GM19372 (cell line): ENCODE data around the gene KRT27.
"Not testable (repeated sequence)": the region's sequence is repeated elsewhere in the genome, so short reads cannot be mapped to it uniquely, and the experiment has no call there.

ENCODE experiments used
- ATAC-seq: cut with Tn5 transposase; IDR thresholded peaks from one replicate; pipeline ENCODE4 v1.9.1; 2021; ENCODE audit warnings: mild to moderate bottlenecking, low read depth, moderate library complexity; ENCODE audit not compliant: unreplicated experiment

Gene KRT27

GRCh38 chr17:40763752-40764151 lies 18.6 kb downstream of the KRT27 start:
- no peak for ATAC-seq

GRCh38 chr17:40760105-40761016 lies 22.0 kb downstream of the KRT27 start:
- no peak for ATAC-seq

- ATAC-seq: no peak
Measured at GRCh38 chr17:40755231-40755630, 27.1 kb downstream of the KRT27 start, which contains the start of gene KRT25. Gene KRT25 (minus strand): TSS chr17:40755331. CDS start chr17:40755271, 60 bp downstream.

GRCh38 chr17:40753804-40754203 lies 28.5 kb downstream of the KRT27 start:
- no peak for ATAC-seq

- ATAC-seq: no peak
Measured at GRCh38 chr17:40751065-40751464, 31.3 kb downstream of the KRT27 start.

- no peak for ATAC-seq
Measured at GRCh38 chr17:40750391-40750790, 32.0 kb downstream of the KRT27 start.

GRCh38 chr17:40748666-40749065 lies 33.7 kb downstream of the KRT27 start:
- ATAC-seq: not testable (repeated sequence)

GRCh38 chr17:40738553-40738952 lies 43.8 kb downstream of the KRT27 start:
- no peak for ATAC-seq

- ATAC-seq: no peak
Measured at GRCh38 chr17:40735016-40735415, 47.3 kb downstream of the KRT27 start.

- no peak for ATAC-seq
Measured at GRCh38 chr17:40734018-40734417, 48.3 kb downstream of the KRT27 start.

GRCh38 chr17:40730970-40731369 lies 51.4 kb downstream of the KRT27 start:
- no peak for ATAC-seq

GRCh38 chr17:40727447-40728231 lies 54.7 kb downstream of the KRT27 start:
- no peak for ATAC-seq

- no peak for ATAC-seq
Measured at GRCh38 chr17:40726919-40727318, 55.4 kb downstream of the KRT27 start.
